GM12878 (cell line): Measurements from ENCODE around the gene PARPBP. TPM values are rescaled to one million over a fixed set of nuclear protein-coding genes. Genes with fewer than 3 reads are reported as not detected.

Experiments
- ATAC-seq: fragments of 200-7000 bp; cut with Tn5 transposase; 3 replicates; pipeline ENCODE4 v1.9.1; 2020; ENCODE audit warnings: mild to moderate bottlenecking, moderate library complexity
- BruUV-seq: library from RNA; stranded (reverse); fragments of 400-500 nt; replicated peaks from 2 replicates; lab custom pipeline; 2021; lab: Mats Ljungman, UMichigan
- CTCF ChIA-PET: fragments of 300-600 bp; sonication (Branson Sonifier 250); formaldehyde crosslinking; extraction: SDS; loops from one replicate; lab custom pipeline; 2021; ENCODE audit warnings: inconsistent platforms; lab: Yijun Ruan, JAX
- POLR2A ChIA-PET: fragments of 350-600 bp; formaldehyde crosslinking; extraction: SDS; loops from one replicate; lab custom pipeline; 2021; ENCODE audit warnings: inconsistent platforms; lab: Charles Lee
- RAD21 ChIA-PET: fragments of 300-600 bp; sonication (Branson Sonifier 250); formaldehyde crosslinking; loops from one replicate; lab custom pipeline; 2023; ENCODE audit warnings: antibody characterized with exemption; ENCODE audit not compliant: unreplicated experiment; lab: Charles Lee
- SMC1A ChIA-PET: fragments of 300-600 bp; sonication (Branson Sonifier 250); formaldehyde crosslinking; loops from one replicate; lab custom pipeline; 2023; ENCODE audit not compliant: unreplicated experiment, uncharacterized antibody; lab: Charles Lee
- DNase-seq: peaks from one replicate; pipeline ENCODE4 v3.0.0-alpha.2; 2011; ENCODE audit warnings: low read depth, low spot score
- FAIRE-seq: peaks from 3 replicates; lab custom pipeline; 2011; peaks lifted over from hg19 to GRCh38; lab: Jason Lieb, UNC
- H2AFZ ChIP-seq: 2 replicates; pipeline ENCODE4 v1.6.0; 2011; ENCODE audit warnings: low read depth, low read length, control low read depth; ENCODE audit not compliant: control insufficient read depth
- H3K27ac ChIP-seq: 2 replicates; pipeline ENCODE4 v1.5.1; 2011; ENCODE audit warnings: control low read depth; ENCODE audit not compliant: control insufficient read depth, insufficient read depth
- H3K27me3 ChIP-seq, 2 experiments: replicated peaks in 1 of 2; 2 replicates each; pipeline versions ENCODE4 v1.6.0 to v1.6.1; 2011; ENCODE audit warnings: low read length in 1 of 2; ENCODE audit not compliant: control insufficient read depth in 2 of 2, insufficient read depth in 2 of 2
- H3K36me3 ChIP-seq, 2 experiments: 2 replicates each; pipeline ENCODE4 v1.5.1; 2011; ENCODE audit warnings: low read length in 1 of 2; ENCODE audit not compliant: control insufficient read depth in 2 of 2, insufficient read depth in 2 of 2
- H3K4me1 ChIP-seq: 2 replicates; pipeline ENCODE4 v1.6.1; 2011; ENCODE audit warnings: mild to moderate bottlenecking, low read length, moderate library complexity, mixed read lengths; ENCODE audit not compliant: control insufficient read depth, insufficient read depth
- H3K4me2 ChIP-seq: 2 replicates; pipeline ENCODE4 v1.6.0; 2011; ENCODE audit warnings: control low read depth; ENCODE audit not compliant: control insufficient read depth, insufficient read depth
- H3K4me3 ChIP-seq: fragments of 200-600 bp; sonication (generic); 2 replicates; pipeline ENCODE4 v1.5.1; 2016
- H3K79me2 ChIP-seq: 2 replicates; pipeline ENCODE4 v1.6.0; 2011; ENCODE audit warnings: low read length; ENCODE audit not compliant: control insufficient read depth, insufficient read depth
- H3K9ac ChIP-seq: 2 replicates; pipeline ENCODE4 v1.8.0; 2011; ENCODE audit warnings: low read length, control low read depth, mixed read lengths; ENCODE audit not compliant: control insufficient read depth, insufficient read depth
- H3K9me3 ChIP-seq: replicated peaks from 3 replicates; pipeline ENCODE4 v1.5.1; 2011; ENCODE audit warnings: mild to moderate bottlenecking, low read length; ENCODE audit not compliant: control insufficient read depth, insufficient read depth
- H4K20me1 ChIP-seq: 2 replicates; pipeline ENCODE4 v1.6.0; 2011; ENCODE audit not compliant: control insufficient read depth, insufficient read depth
- EGR1 ChIP-seq, 2 experiments: IDR thresholded peaks; 1 replicate in 1 of 2; 2 replicates in 1 of 2; pipeline ENCODE4 v1.6.1; 2011 to 2012; ENCODE audit warnings: low read depth in 2 of 2, low read length in 2 of 2, borderline replicate concordance in 1 of 2, mild to moderate bottlenecking in 1 of 2, moderate library complexity in 1 of 2
- KAT2A ChIP-seq: conservative IDR thresholded peaks from 2 replicates; pipeline ENCODE4 v1.6.1; 2011; ENCODE audit warnings: low read depth, low read length; ENCODE audit not compliant: control insufficient read depth
- ZNF274 ChIP-seq: IDR thresholded peaks from one replicate; pipeline ENCODE4 v1.8.0; 2011; ENCODE audit not compliant: insufficient read length, insufficient read depth
- ZZZ3 ChIP-seq: IDR thresholded peaks from 2 replicates; pipeline ENCODE4 v1.6.1; 2011; ENCODE audit warnings: low read depth; ENCODE audit not compliant: control insufficient read depth, insufficient read length
- WGBS: methylation state at CpG from one replicate; pipeline ENCODE4 v1.1.6; 2016; ENCODE audit warnings: low lambda C conversion rate; ENCODE audit not compliant: insufficient replicate concordance, insufficient coverage; ENCODE audit errors: missing lambda C conversion rate; 5-methylcytosine and 5-hydroxymethylcytosine counted together
- in situ Hi-C: fragments of 300-500 bp; cut with MboI; formaldehyde crosslinking; loops from 9 replicates; pipeline ENCODE4 v1.14.3; 2018; ENCODE audit warnings: mixed read lengths
- intact Hi-C: fragments of 100-400 bp; cut with micrococcal nuclease; formaldehyde crosslinking; loops from one replicate; pipeline ENCODE4 v1.14.2; 2022; ENCODE audit not compliant: unreplicated experiment
- polyA plus RNA-seq, 11 experiments: library from polyadenylated mRNA; depleted of rRNA in 4 of 11; unstranded in 6 of 11; stranded (reverse) in 5 of 11; fragments of >200 nt; fragmentation: Nextera tagmentation in 4 of 11; fragmentation: Illumina TruSeq in 1 of 11; extraction: Ambion mirVana in 4 of 11; extraction: Trizol in 1 of 11; gene quantifications; 1 replicate in 1 of 11; 2 replicates in 10 of 11; pipeline versions ENCODE4 v1.2.1 to v1.2.3, GENCODE V29; 2011 to 2016; ENCODE audit warnings: inconsistent platforms in 2 of 11, missing spikeins in 2 of 11, low read depth in 1 of 11
- total RNA-seq, 4 experiments: library from RNA; depleted of rRNA in 3 of 4; stranded (reverse); fragments of >200 nt in 3 of 4; fragmentation: Illumina TruSeq in 1 of 4; extraction: Trizol in 1 of 4; gene quantifications; 2 replicates each; pipeline versions ENCODE4 v1.2.1 to v1.2.3, GENCODE V29; 2013 to 2021
- TF ChIP-seq, protein P1 (sequence below): fragments of 450-650 bp; IDR thresholded peaks from 2 replicates; pipeline ENCODE4 v1.6.1; 2017; ENCODE audit warnings: mild to moderate bottlenecking, moderate library complexity

The PARPBP gene
- total and polyA plus RNA-seq, 10 of the 15 experiments (the other 5 are each of a cell fraction or from before 2014, with no cell fraction given), result 20.3 to 57.7 (median 32.4) TPM

DNA sequence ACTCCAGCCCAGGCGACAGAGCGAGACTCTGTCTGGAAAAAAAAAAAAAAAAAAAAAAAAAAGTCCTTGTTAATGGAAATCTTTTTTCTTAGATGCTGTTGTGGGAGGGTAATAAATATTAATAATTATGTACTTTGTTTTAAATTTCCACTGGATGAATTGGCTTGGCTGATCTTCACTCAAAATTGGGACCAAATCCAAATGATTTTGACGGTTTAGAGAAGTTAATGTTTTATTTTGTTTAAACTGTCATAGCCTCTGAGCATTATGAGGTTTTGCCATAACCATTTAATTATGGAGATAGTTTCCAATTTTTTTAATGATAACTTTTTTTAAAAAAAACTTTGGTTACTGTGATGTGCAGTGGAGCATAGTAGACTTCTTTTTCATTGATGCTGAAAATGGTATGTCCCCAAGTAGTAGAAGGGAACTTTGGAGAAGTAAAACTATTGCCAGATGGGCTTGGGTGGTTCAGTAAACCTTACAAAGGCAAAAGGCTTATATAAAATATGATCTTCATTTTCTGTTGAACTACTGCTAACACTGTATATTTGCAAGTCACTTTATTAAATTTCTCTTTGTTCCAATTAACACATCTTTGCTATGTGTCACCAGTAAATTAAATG is 81.6 kb downstream of the PARPBP start:
- ChIA-PET SMC1A (no interaction called here), POLR2A (no interaction called here), CTCF (no interaction called here), RAD21 (no interaction called here)
- Histone ChIP-seq H3K4me1 (no peaks in the 10 kb centered on the region), H2AFZ (no peak overlapping the region), H3K27ac (no peak overlapping the region), H3K4me3 (no peak overlapping the region), H3K4me2 (no peak overlapping the region), H3K9ac (no peak overlapping the region), H3K79me2 (no peaks in the 10 kb centered on the region), H3K27me3 (no peaks in the 10 kb centered on the region), H4K20me1 (no peaks in the 10 kb centered on the region), H3K9me3 (no peaks in the 10 kb centered on the region), H3K36me3 (no peaks in the 10 kb centered on the region; a peak in 1 of 4 replicates)
- intact Hi-C loops (no loop called here), in situ Hi-C loops (no loop called here)
- ATAC-seq (no peak), FAIRE-seq (no peak), DNase-seq (no peak)
- no peak for TF ChIP-seq ZZZ3
- no peak for TF ChIP-seq KAT2A
- TF ChIP-seq ZNF274, result no peak
- TF ChIP-seq EGR1 (IDR thresholded peaks at IDR 0.05; ENCODE audit: borderline replicate concordance in 1 of 2, low read depth in 2 of 2, low read length in 2 of 2), result no peak
- TF ChIP-seq, protein P1, sequence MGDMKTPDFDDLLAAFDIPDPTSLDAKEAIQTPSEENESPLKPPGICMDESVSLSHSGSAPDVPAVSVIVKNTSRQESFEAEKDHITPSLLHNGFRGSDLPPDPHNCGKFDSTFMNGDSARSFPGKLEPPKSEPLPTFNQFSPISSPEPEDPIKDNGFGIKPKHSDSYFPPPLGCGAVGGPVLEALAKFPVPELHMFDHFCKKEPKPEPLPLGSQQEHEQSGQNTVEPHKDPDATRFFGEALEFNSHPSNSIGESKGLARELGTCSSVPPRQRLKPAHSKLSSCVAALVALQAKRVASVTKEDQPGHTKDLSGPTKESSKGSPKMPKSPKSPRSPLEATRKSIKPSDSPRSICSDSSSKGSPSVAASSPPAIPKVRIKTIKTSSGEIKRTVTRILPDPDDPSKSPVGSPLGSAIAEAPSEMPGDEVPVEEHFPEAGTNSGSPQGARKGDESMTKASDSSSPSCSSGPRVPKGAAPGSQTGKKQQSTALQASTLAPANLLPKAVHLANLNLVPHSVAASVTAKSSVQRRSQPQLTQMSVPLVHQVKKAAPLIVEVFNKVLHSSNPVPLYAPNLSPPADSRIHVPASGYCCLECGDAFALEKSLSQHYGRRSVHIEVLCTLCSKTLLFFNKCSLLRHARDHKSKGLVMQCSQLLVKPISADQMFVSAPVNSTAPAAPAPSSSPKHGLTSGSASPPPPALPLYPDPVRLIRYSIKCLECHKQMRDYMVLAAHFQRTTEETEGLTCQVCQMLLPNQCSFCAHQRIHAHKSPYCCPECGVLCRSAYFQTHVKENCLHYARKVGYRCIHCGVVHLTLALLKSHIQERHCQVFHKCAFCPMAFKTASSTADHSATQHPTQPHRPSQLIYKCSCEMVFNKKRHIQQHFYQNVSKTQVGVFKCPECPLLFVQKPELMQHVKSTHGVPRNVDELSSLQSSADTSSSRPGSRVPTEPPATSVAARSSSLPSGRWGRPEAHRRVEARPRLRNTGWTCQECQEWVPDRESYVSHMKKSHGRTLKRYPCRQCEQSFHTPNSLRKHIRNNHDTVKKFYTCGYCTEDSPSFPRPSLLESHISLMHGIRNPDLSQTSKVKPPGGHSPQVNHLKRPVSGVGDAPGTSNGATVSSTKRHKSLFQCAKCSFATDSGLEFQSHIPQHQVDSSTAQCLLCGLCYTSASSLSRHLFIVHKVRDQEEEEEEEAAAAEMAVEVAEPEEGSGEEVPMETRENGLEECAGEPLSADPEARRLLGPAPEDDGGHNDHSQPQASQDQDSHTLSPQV, result no peak
- BruUV-seq, result no TSS peak
- WGBS, result 100% methylated on average over 3 of the region's 3 CpGs
